ENCODE data around the gene SEC16B.

GRCh38 chr1:178004926-178005391, 35.1 kb upstream of the SEC16B start:
- TF ChIP-seq CTCF (IDR thresholded peaks at IDR 0.05; ENCODE audit: insufficient read depth, low read length, poor library complexity, severe bottlenecking) = no peak
- no peak for TF ChIP-seq EZH2phosphoT487 (conservative IDR thresholded peaks at IDR 0.05; ENCODE audit: low read length)

Measured in SU-DHL-6 (cell line).